ENCODE measurements around the gene BSPRY.

DNA sequence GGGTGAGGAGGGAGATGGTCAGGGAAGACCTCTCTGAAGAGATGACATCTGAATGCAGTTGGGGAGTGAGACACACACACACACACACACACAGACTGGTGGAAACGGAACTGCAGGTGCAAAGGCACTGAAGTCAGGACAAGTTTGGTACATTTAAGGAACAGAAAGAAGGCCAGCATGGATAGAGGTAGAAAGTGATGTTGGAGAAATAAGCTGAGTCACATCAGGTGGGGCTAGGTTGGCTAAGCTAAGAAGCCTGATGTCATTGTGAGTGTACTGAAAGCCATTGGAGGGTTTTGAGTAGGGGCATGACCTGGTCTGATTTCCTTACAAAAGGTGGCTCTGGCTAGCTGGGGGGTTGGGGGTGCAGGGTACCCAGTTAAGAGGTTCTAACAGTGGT, 3.1 kb downstream of the BSPRY start:
- no peak for TF ChIP-seq POLR2AphosphoS5 (IDR thresholded peaks at IDR 0.05; ENCODE audit: low read depth, low read length)
- TF ChIP-seq, protein P1, sequence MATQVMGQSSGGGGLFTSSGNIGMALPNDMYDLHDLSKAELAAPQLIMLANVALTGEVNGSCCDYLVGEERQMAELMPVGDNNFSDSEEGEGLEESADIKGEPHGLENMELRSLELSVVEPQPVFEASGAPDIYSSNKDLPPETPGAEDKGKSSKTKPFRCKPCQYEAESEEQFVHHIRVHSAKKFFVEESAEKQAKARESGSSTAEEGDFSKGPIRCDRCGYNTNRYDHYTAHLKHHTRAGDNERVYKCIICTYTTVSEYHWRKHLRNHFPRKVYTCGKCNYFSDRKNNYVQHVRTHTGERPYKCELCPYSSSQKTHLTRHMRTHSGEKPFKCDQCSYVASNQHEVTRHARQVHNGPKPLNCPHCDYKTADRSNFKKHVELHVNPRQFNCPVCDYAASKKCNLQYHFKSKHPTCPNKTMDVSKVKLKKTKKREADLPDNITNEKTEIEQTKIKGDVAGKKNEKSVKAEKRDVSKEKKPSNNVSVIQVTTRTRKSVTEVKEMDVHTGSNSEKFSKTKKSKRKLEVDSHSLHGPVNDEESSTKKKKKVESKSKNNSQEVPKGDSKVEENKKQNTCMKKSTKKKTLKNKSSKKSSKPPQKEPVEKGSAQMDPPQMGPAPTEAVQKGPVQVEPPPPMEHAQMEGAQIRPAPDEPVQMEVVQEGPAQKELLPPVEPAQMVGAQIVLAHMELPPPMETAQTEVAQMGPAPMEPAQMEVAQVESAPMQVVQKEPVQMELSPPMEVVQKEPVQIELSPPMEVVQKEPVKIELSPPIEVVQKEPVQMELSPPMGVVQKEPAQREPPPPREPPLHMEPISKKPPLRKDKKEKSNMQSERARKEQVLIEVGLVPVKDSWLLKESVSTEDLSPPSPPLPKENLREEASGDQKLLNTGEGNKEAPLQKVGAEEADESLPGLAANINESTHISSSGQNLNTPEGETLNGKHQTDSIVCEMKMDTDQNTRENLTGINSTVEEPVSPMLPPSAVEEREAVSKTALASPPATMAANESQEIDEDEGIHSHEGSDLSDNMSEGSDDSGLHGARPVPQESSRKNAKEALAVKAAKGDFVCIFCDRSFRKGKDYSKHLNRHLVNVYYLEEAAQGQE (IDR thresholded peaks at IDR 0.05; ENCODE audit: insufficient read depth in 1 of 2, low read depth in 2 of 2, low read length in 2 of 2) = no peak

Data from PFSK-1 (cell line).